Measurements from ENCODE around the gene CYTH1. TPM values are rescaled to one million over a fixed set of nuclear protein-coding genes. Genes with fewer than 3 reads are reported as not detected.
"Not testable (repeated sequence)": the region's sequence is repeated elsewhere in the genome, so short reads cannot be mapped to it uniquely, and the experiment has no call there.

CYTH1 gene
- total RNA-seq, 4 donors from 2014 or later, result 88.3 to 262 (median 109) TPM

DNA sequence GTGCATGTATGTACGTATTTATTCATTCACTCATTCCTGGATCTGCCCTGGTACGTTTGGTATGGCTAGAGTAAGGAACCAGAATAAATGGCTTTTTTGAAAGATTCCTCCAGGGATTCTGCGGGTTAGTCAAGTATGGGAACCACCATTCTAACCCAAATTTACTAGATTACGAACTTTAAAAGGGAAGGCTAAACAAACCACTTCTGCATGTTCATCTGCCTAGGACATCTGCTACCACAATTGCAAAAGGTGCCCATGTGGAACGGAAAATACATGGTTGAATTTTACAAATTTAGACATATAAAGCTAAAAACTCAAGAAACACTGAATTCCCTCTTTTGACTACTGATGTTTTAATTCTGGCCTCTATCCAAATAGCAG is 22.1 kb downstream of the CYTH1 start:
- Histone ChIP-seq H3K9me3 (no peaks in the 10 kb centered on the region), H3K27ac (peak overlapping the region; percentile 51 to 81 (median 64)), H3K27me3 (no peaks in the 10 kb centered on the region), H3K36me3 (no peaks in the 10 kb centered on the region), H3K4me1 (peaks cover 3 to 46% (median 15%) of the 10 kb centered on the region in 4 donors), H3K4me3 (no peak overlapping the region)
- TF ChIP-seq POLR2A (IDR thresholded peaks at IDR 0.05), result no peak
- TF ChIP-seq, protein P1, sequence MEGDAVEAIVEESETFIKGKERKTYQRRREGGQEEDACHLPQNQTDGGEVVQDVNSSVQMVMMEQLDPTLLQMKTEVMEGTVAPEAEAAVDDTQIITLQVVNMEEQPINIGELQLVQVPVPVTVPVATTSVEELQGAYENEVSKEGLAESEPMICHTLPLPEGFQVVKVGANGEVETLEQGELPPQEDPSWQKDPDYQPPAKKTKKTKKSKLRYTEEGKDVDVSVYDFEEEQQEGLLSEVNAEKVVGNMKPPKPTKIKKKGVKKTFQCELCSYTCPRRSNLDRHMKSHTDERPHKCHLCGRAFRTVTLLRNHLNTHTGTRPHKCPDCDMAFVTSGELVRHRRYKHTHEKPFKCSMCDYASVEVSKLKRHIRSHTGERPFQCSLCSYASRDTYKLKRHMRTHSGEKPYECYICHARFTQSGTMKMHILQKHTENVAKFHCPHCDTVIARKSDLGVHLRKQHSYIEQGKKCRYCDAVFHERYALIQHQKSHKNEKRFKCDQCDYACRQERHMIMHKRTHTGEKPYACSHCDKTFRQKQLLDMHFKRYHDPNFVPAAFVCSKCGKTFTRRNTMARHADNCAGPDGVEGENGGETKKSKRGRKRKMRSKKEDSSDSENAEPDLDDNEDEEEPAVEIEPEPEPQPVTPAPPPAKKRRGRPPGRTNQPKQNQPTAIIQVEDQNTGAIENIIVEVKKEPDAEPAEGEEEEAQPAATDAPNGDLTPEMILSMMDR (IDR thresholded peaks at IDR 0.05), result no peak
- DNase-seq, result peak in 1 of 3 donors; percentile 16

DNA sequence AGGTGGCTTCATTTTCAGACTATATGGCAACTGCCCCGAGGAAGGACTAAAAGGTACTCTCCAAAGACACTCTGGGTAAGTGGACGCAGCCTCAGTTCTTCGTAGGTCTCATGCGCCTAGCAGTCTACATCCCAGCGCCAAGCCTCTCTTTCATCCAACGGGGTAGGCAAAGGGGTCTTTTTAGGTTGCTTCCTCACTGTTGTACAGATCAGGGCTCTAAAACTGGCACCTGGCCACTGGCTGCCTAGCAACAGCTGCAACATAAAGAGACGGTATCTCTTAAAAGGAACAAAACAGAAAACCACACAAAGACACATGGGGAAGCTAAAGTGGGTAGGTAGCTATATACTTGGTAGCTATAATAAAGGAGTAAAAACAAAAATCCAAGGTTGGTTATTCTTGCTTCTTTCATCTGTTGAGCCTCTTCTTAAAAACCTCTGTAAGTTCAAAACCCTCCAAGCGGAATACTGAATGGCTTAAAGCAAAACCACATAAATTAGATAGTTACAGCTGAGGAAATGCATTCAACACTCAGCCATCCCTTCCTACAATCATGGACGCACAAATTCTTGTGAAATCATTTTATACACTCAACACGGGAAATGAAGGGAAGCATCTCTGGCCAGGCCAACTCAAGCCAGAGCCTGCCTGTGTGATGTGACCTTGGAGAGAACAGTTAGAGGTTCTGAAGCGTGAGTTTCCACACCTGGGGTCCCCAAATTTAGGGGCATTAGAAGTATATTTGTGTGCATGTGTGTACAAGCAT is 22.7 kb downstream of the CYTH1 start:
- DNase-seq, result peak in 2 of 3 donors; percentile 91 to 93
- TF ChIP-seq, protein P1 (IDR thresholded peaks at IDR 0.05), result no peak
- TF ChIP-seq POLR2A (IDR thresholded peaks at IDR 0.05), result no peak
- H3K27me3 ChIP-seq, result no peaks in the 10 kb centered on the region
- H3K27ac ChIP-seq, result peak overlapping the region; percentile 51 to 81 (median 64)
- peaks cover 3 to 40% (median 15%) of the 10 kb centered on the region in 4 donors for H3K4me1 ChIP-seq
- H3K4me3 ChIP-seq, result peak overlapping the region in 1 of 4 donors; percentile 21
- H3K36me3 ChIP-seq, result no peaks in the 10 kb centered on the region
- no peaks in the 10 kb centered on the region for H3K9me3 ChIP-seq

GRCh38 chr17:78753316-78754250 is 28.5 kb downstream of the CYTH1 start:
- TF ChIP-seq, protein P1 (IDR thresholded peaks at IDR 0.05), result no peak
- TF ChIP-seq POLR2A (IDR thresholded peaks at IDR 0.05), result no peak
- peaks cover 0 to 26% (median 19%) of the 10 kb centered on the region in 4 donors for H3K4me1 ChIP-seq

GRCh38 chr17:78751447-78752161 is 30.5 kb downstream of the CYTH1 start:
- Histone ChIP-seq H3K4me3 (no peak overlapping the region), H3K27ac (peak overlapping the region in 1 of 4 donors; percentile 34), H3K27me3 (no peaks in the 10 kb centered on the region), H3K4me1 (peaks cover 0 to 26% (median 10%) of the 10 kb centered on the region in 4 donors), H3K9me3 (no peaks in the 10 kb centered on the region), H3K36me3 (no peaks in the 10 kb centered on the region)
- no peak for TF ChIP-seq POLR2A (IDR thresholded peaks at IDR 0.05)
- TF ChIP-seq, protein P1 (IDR thresholded peaks at IDR 0.05), result no peak
- no peak for DNase-seq

More at GRCh38 chr17:78753316-78754250, 28.5 kb downstream of the CYTH1 start:
- no peak for DNase-seq
- Histone ChIP-seq H3K27me3 (no peaks in the 10 kb centered on the region), H3K4me3 (no peak overlapping the region), H3K9me3 (no peaks in the 10 kb centered on the region), H3K36me3 (no peaks in the 10 kb centered on the region), H3K27ac (peak overlapping the region in 1 of 4 donors; percentile 7)

DNA sequence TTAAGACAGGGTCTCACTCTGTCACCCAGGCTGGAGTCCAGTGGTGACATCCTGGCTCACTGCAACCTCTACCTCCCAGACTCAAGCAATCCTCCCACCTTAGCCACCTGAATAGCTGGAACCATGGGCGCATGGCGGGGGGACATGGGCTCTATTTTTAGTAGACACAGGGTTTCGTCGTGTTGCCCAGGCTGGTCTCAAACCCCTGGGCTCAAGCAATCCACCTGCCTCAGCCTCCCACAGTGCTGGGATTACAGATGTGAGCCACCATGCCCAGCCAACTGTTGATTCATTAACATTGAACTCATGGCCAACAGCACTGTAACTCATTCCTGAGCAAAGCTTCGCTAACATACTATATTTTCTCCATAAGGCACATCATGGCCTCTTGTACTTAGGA is 31.1 kb downstream of the CYTH1 start:
- H3K36me3 ChIP-seq, H3K4me3 ChIP-seq, DNase-seq, H3K9me3 ChIP-seq, H3K27me3 ChIP-seq: not testable (repeated sequence)
- Histone ChIP-seq H3K27ac (peak overlapping the region in 1 of 4 donors; percentile 34), H3K4me1 (peaks cover 0 to 32% (median 11%) of the 10 kb centered on the region in 4 donors)

Data from Peyer's patch (tissue), 4 donors.